ENCODE data around the gene TNIK. TPM values are rescaled to one million over a fixed set of nuclear protein-coding genes. Genes with fewer than 3 reads are reported as not detected.
A peak's percentile ranks its signal among the peaks of the same experiment; 100 is the strongest.

TNIK gene
- total RNA-seq, result 39.9 and 44.0 TPM in 2 replicates

DNA sequence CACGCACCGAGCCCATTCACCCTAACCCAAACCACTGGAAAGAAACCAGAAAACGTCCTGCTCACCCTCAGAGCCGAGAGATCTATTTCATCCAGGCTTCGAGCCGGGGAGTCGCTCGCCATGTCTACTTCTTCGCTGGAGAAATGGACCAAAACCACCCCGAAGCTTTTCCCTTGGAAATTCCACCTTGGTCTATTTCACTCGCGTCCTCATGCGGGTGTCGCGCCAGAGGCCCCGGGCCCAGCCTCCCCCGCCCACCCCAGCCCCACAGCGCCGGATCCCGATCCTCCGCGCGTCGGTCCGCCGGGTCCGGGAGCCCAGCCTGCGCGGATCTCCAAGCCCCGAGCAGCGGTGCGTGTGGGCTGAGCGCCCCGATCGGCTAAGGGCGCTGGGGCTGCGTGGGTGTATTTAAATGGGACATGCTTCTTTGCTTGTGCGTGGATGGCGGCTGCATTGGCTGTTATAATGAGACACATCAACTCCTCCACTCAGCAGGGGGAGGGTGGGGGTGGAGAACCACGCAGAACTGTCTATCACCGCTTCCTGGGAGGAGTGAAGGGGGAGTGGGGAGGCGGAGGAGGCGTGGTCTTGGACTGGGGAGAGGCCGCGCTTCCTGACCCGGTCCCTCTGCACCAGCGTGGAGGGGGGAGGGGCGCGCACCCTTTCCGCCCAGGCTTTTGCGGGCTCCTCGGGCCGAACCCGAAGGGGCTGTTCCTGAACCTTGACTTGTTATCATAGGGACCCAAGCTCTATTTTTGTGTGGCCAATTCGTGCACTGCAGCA, at the start of gene TNIK:
Gene TNIK (minus strand): TSS at position 464 of the 783 bp plus-strand sequence. CDS start 342 bp downstream, at position 122.
- peaks cover 9% of the 10 kb centered on the region for H3K36me3 Mint-ChIP-seq (ENCODE audit: low read depth)
- intact Hi-C loops (cut with micrococcal nuclease), result loop anchor here (1.0 to 5.0 kb wide), 13 partner anchors 20 to 1057 kb away; partner anchors contain the start of gene PLD1
- H3K4me1 Mint-ChIP-seq (ENCODE audit: low read depth), result peaks cover 43% of the 10 kb centered on the region
- no peaks in the 10 kb centered on the region for H3K27me3 Mint-ChIP-seq (ENCODE audit: low read depth)
- peak; percentile 92 for DNase-seq (ENCODE audit: low spot score)
- peak within 1 kb of the TSS; percentile 89 for H3K4me3 Mint-ChIP-seq (ENCODE audit: low read depth)
- no peaks in the 10 kb centered on the region for H3K9me3 Mint-ChIP-seq
- peak within 1 kb of the TSS; percentile 87 for H3K27ac Mint-ChIP-seq

DNA sequence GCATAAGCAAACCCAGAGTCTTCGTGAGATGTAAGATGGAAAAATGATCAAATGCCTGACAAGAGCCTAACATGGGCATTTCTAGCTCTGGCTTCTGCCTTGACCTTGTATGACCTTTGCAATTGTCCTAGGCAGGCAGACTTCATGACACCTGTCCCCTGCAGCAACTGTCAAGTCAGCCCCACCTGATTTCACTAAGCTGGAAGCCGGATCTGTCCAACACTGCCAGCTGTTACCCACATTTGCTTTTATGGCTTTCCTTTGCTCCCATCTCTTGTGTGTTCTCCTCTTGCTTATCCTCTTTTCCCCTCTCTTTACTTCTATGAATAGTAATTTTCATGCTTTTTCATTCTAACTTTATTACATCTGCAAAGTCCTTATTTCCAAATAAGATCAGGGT, 48.5 kb upstream of the TNIK start:
- Mint-ChIP-seq H3K27ac (no peak overlapping the region), H3K4me1 (ENCODE audit: low read depth) (peaks cover 1% of the 10 kb centered on the region), H3K27me3 (ENCODE audit: low read depth) (peaks cover 9% of the 10 kb centered on the region), H3K4me3 (ENCODE audit: low read depth) (no peak overlapping the region), H3K36me3 (ENCODE audit: low read depth) (peaks cover 3% of the 10 kb centered on the region), H3K9me3 (peaks cover 15% of the 10 kb centered on the region)
- DNase-seq (ENCODE audit: low spot score), result no peak
- intact Hi-C loops (cut with micrococcal nuclease), result no loop called here

DNA sequence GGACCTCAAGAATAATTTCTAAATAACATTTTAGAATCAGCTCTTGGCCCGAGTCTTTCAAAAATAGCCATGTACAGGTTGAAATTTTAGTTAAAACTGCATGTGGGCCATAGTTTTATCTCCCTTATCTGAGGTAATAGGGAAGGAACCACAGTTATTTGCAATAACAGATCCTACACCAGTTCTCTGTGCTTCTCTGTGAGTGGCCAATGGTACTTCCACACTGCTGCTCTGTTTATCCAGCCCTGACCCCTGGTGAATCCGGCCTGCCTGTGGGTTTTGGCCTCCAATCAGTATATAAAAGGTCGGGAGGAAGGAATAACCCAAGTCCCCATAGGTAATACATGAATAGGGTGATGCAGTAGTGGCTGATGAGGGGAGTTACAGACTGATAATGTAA, 48.0 kb upstream of the TNIK start:
- H3K9me3 Mint-ChIP-seq, result peaks cover 15% of the 10 kb centered on the region
- H3K27ac Mint-ChIP-seq, result no peak overlapping the region
- H3K27me3 Mint-ChIP-seq (ENCODE audit: low read depth), result peaks cover 7% of the 10 kb centered on the region
- H3K36me3 Mint-ChIP-seq (ENCODE audit: low read depth), result peaks cover 3% of the 10 kb centered on the region
- H3K4me3 Mint-ChIP-seq (ENCODE audit: low read depth), result no peak overlapping the region
- DNase-seq (ENCODE audit: low spot score), result no peak
- intact Hi-C loops (cut with micrococcal nuclease), result no loop called here
- peaks cover 1% of the 10 kb centered on the region for H3K4me1 Mint-ChIP-seq (ENCODE audit: low read depth)

DNA sequence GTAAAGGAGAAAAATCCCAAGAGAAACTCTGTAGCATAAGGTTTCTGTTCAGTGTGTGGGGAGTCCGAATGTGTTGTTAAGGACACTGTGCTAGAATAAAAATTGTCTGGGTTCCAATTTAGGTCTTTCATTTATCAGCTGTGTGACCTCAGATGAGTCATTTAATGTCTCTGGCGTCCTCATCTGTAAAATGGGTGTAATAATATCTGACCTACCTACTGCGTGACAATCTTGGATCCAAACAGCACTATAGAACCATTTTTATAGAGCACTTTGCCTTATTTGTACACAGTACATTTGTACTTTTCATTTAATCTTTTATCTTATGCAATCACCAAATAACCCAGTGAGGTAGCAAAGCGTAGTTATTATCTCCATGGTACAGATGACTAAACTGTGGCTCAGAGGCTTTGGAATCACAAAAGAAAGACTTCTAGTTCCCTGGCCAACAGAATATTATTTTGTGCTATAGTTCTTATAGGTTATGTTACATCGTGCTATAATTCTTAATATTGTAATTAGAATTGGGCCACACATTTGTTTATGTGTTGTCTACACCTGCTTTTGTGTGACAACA, 46.6 kb upstream of the TNIK start:
- Mint-ChIP-seq H3K27me3 (ENCODE audit: low read depth) (peaks cover 3% of the 10 kb centered on the region), H3K36me3 (ENCODE audit: low read depth) (peaks cover 3% of the 10 kb centered on the region), H3K9me3 (peaks cover 15% of the 10 kb centered on the region), H3K4me3 (ENCODE audit: low read depth) (no peak overlapping the region), H3K4me1 (ENCODE audit: low read depth) (peaks cover 1% of the 10 kb centered on the region), H3K27ac (no peak overlapping the region)
- no peak for DNase-seq (ENCODE audit: low spot score)
- intact Hi-C loops (cut with micrococcal nuclease), result no loop called here

DNA sequence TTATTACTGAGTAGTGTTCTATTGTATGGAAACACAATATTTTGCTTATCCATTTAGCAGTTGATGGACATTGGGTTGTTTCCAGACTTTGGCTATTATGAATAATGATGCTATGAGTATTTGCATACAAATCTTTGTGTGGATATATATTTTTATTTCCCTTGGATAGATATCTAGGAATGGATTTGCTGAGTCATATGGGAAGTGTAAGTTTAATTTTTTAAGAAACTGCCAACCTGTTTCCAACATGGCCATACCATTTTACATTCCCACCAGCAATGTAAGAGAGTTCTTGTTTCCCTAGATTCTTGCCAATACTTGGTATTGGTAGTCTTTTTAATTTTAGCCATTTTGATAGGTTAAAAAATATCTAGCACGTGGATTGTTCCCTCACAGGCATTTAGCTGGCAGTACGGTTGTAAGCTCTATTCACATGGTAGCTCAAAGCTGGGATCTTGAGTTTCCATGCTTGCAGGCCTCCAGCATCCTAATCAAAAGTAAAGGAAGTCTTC, 45.7 kb upstream of the TNIK start:
- H3K36me3 Mint-ChIP-seq (ENCODE audit: low read depth), result peaks cover 3% of the 10 kb centered on the region
- H3K27ac Mint-ChIP-seq, result no peak overlapping the region
- no peak for DNase-seq (ENCODE audit: low spot score)
- intact Hi-C loops (cut with micrococcal nuclease), result no loop called here
- H3K4me3 Mint-ChIP-seq (ENCODE audit: low read depth), result no peak overlapping the region
- peaks cover 15% of the 10 kb centered on the region for H3K9me3 Mint-ChIP-seq
- no peaks in the 10 kb centered on the region for H3K4me1 Mint-ChIP-seq (ENCODE audit: low read depth)
- peaks cover 3% of the 10 kb centered on the region for H3K27me3 Mint-ChIP-seq (ENCODE audit: low read depth)

DNA sequence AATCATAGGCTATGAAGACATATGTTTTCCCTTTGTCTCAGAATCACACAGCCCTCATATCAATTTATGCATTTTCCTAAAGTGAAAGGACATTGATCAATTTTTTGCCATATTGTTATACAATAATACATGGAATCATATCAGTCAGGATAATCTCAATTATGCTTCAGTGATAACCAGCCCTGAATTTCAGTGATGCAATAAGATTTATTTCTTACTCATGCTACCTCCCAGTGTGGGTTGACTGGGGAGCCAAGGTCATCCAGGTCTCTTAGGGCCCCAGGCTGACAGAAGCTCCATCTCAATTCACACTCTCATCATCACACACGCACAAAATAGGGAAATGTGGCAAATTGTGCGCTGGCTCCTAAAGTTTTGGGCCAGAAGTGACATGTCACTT, 44.2 kb upstream of the TNIK start:
- H3K36me3 Mint-ChIP-seq (ENCODE audit: low read depth), result peaks cover 3% of the 10 kb centered on the region
- H3K4me3 Mint-ChIP-seq (ENCODE audit: low read depth), result no peak overlapping the region
- H3K27ac Mint-ChIP-seq, result no peak overlapping the region
- peaks cover 3% of the 10 kb centered on the region for H3K4me1 Mint-ChIP-seq (ENCODE audit: low read depth)
- peaks cover 15% of the 10 kb centered on the region for H3K9me3 Mint-ChIP-seq
- peaks cover 3% of the 10 kb centered on the region for H3K27me3 Mint-ChIP-seq (ENCODE audit: low read depth)
- no peak for DNase-seq (ENCODE audit: low spot score)
- intact Hi-C loops (cut with micrococcal nuclease), result no loop called here

DNA sequence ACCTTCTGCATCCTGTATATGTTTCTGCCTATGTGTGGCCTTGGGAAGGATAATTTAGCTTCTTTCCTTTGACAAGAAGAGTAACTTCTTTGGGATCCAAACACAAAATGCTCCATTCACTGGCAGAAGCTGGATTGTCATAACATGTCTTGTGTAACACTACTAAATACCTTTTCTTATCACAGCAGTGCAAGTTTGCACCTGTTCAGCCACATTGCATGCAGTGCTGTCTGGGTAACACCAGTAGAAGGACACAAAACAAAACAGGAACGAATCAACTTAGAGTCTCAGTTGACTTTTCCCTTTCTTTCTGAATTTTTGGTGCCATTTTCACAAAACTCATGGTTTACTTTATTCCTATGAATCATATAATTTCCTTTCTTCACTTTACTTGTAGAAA, 43.6 kb upstream of the TNIK start:
- Mint-ChIP-seq H3K36me3 (ENCODE audit: low read depth) (peaks cover 3% of the 10 kb centered on the region), H3K4me3 (ENCODE audit: low read depth) (no peak overlapping the region), H3K4me1 (ENCODE audit: low read depth) (peaks cover 5% of the 10 kb centered on the region), H3K27ac (no peak overlapping the region), H3K27me3 (ENCODE audit: low read depth) (peaks cover 2% of the 10 kb centered on the region), H3K9me3 (peaks cover 15% of the 10 kb centered on the region)
- DNase-seq (ENCODE audit: low spot score), result no peak
- intact Hi-C loops (cut with micrococcal nuclease), result no loop called here

DNA sequence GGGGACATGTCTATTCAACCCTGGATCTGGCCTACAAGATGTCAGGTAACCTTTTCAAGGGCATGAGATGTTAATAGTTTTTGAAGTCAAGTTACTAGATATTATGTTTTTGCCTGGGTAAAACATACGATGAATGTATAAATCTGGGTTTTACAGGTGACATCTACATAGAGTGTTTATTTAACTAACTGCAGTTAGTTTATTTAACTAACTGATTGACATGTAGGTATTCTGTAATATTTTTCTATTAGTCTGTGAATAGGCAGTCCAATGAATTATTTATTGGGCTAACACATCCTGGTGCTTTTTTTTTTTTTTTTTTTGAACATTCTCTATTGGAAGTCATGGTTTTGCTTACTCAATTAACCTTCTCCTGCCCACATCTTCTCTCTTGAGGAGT, 38.7 kb upstream of the TNIK start:
- no peak overlapping the region for H3K4me3 Mint-ChIP-seq (ENCODE audit: low read depth)
- H3K9me3 Mint-ChIP-seq, result peaks cover 5% of the 10 kb centered on the region
- no peak overlapping the region for H3K27ac Mint-ChIP-seq
- no peak for DNase-seq (ENCODE audit: low spot score)
- peaks cover 6% of the 10 kb centered on the region for H3K36me3 Mint-ChIP-seq (ENCODE audit: low read depth)
- no peaks in the 10 kb centered on the region for H3K27me3 Mint-ChIP-seq (ENCODE audit: low read depth)
- H3K4me1 Mint-ChIP-seq (ENCODE audit: low read depth), result peaks cover 27% of the 10 kb centered on the region
- intact Hi-C loops (cut with micrococcal nuclease), result no loop called here

DNA sequence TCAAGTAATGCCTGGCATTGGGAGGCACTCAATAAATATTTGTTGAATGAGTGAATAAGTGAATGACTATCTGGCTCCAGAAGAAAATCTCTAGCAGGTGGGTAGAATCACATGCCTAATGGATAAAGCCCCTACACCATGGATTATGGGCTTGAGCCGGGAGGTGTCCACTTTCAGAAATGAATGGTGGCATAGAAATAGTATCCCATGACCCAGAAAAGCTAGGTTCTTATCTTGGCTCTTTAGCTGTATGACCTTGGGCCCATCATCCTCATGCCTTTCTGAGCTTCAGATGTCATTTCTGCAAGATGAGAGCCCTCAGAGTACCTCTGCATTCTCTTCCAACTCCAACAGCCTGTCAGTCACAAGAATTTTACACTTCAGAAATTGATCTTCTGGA, 37.3 kb upstream of the TNIK start:
- DNase-seq (ENCODE audit: low spot score), result no peak
- Mint-ChIP-seq H3K36me3 (ENCODE audit: low read depth) (peaks cover 6% of the 10 kb centered on the region), H3K27me3 (ENCODE audit: low read depth) (no peaks in the 10 kb centered on the region), H3K4me1 (ENCODE audit: low read depth) (peaks cover 37% of the 10 kb centered on the region), H3K9me3 (peaks cover 6% of the 10 kb centered on the region), H3K4me3 (ENCODE audit: low read depth) (no peak overlapping the region), H3K27ac (no peak overlapping the region)
- intact Hi-C loops (cut with micrococcal nuclease), result no loop called here

DNA sequence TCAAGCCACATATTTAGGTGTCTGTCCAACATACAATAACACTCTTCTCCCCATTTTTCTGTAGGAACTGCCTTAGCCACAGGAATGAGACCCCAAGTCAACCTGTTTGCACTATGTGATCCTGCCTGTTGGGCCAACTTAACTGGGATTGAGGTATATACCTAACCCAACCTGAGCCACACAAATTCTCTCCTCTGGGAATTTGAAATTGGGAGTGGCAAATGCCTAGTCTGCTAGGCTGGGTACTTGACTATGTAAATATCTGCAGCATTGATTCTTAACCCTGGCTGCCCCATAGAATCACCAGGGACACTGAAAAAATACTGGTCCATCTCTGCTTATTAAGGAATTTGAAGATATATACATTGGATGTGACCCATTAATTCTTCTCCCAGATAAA, 35.2 kb upstream of the TNIK start:
- no peak for DNase-seq (ENCODE audit: low spot score)
- Mint-ChIP-seq H3K27me3 (ENCODE audit: low read depth) (no peaks in the 10 kb centered on the region), H3K9me3 (peaks cover 6% of the 10 kb centered on the region), H3K4me1 (ENCODE audit: low read depth) (peaks cover 52% of the 10 kb centered on the region), H3K4me3 (ENCODE audit: low read depth) (no peak overlapping the region), H3K27ac (no peak overlapping the region), H3K36me3 (ENCODE audit: low read depth) (peaks cover 6% of the 10 kb centered on the region)
- intact Hi-C loops (cut with micrococcal nuclease), result no loop called here

DNA sequence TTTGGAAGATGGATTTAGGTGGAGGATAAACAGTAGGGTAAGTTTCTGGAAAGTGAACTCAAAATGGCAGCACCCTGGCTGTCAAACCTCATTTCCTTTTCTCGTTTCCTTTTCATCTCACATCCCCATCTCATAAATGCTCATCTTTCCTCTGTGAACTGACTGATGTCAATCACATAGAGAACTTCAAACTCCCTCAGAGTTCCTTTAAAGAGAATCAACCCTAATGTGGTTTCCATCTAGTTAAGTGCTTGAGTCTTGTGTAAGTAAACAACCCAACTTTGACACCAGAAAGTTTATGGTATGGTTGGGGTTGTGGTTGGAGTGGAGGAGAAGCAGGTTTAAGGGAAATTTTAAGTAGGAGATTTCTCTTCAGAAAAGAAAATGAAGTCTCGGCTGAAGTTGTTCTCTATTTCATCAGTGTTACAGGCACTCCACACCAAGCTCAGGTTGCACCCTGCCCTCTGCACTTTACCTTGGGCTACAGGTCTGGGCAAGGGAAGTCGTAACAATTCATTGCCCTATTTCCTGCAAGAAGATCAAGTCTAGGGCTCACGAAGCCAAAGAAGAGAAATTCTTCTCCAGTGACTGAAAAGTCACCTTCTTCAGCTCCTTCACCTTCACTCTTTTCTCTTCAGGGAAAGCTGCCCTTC, 34.4 kb upstream of the TNIK start:
- intact Hi-C loops (cut with micrococcal nuclease), result loop anchor here (1.0 kb wide), 1 partner anchor 34 kb away; the partner anchor contains the start of gene TNIK
- DNase-seq (ENCODE audit: low spot score), result no peak

DNA sequence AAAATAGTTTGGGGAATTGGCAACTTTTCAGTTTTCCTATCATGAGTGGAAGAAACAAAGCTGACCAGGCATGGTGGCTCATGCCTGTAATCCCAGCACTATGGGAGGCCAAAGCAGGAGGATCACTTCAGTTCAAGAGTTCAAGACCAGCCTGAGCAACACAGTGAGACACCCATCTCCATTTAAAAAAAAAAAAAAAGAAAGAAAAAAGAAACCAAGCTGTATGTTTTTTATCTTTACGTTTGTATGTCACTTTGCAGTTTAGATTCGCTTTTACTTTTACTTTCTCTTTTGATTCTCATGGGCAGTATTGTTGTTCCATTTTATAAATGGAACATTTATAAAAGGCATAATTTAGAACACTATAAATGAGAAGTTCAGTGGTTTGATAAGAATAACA, 31.2 kb upstream of the TNIK start:
- peaks cover 6% of the 10 kb centered on the region for H3K9me3 Mint-ChIP-seq
- H3K4me1 Mint-ChIP-seq (ENCODE audit: low read depth), result peaks cover 46% of the 10 kb centered on the region
- intact Hi-C loops (cut with micrococcal nuclease), result loop anchor here (1.0 kb wide), 1 partner anchor 11 kb away; no protein-coding TSS in a partner anchor
- no peaks in the 10 kb centered on the region for H3K27me3 Mint-ChIP-seq (ENCODE audit: low read depth)
- H3K36me3 Mint-ChIP-seq (ENCODE audit: low read depth), result peaks cover 6% of the 10 kb centered on the region
- H3K27ac Mint-ChIP-seq, result peak overlapping the region; percentile 82
- peak overlapping the region; percentile 66 for H3K4me3 Mint-ChIP-seq (ENCODE audit: low read depth)
- DNase-seq (ENCODE audit: low spot score), result no peak

More for the DNA sequence above, 34.4 kb upstream of the TNIK start:
- Mint-ChIP-seq H3K27me3 (ENCODE audit: low read depth) (no peaks in the 10 kb centered on the region), H3K4me3 (ENCODE audit: low read depth) (no peak overlapping the region), H3K36me3 (ENCODE audit: low read depth) (peaks cover 6% of the 10 kb centered on the region), H3K9me3 (peaks cover 6% of the 10 kb centered on the region), H3K4me1 (ENCODE audit: low read depth) (peaks cover 51% of the 10 kb centered on the region), H3K27ac (peak overlapping the region; percentile 75)
